Measurements from ENCODE around the gene THRB.

The THRB gene

GRCh38 chr3:24372559-24373197 is 122.0 kb downstream of the THRB start:
- no peak for DNase-seq

- DNase-seq: no peak
Measured at GRCh38 chr3:24370352-24371090, 124.1 kb downstream of the THRB start.

GRCh38 chr3:24368605-24369004 is 126.0 kb downstream of the THRB start:
- DNase-seq: no peak

- DNase-seq: no peak
Measured at GRCh38 chr3:24367664-24368264, 126.9 kb downstream of the THRB start.

- DNase-seq: no peak
Measured at GRCh38 chr3:24367216-24367615, 127.4 kb downstream of the THRB start.

- DNase-seq: no peak
Measured at GRCh38 chr3:24365168-24365567, 129.5 kb downstream of the THRB start.

- no peak for DNase-seq
Measured at GRCh38 chr3:24364359-24364758, 130.3 kb downstream of the THRB start.

- DNase-seq: no peak
Measured at GRCh38 chr3:24363242-24363641, 131.4 kb downstream of the THRB start.

GRCh38 chr3:24361623-24362022 is 133.0 kb downstream of the THRB start:
- DNase-seq: no peak

GRCh38 chr3:24360957-24361356 is 133.7 kb downstream of the THRB start:
- DNase-seq: no peak

- DNase-seq: no peak
Measured at GRCh38 chr3:24359645-24360462, 134.8 kb downstream of the THRB start.

GRCh38 chr3:24359102-24359501 is 135.5 kb downstream of the THRB start:
- DNase-seq: no peak

- no peak for DNase-seq
Measured at GRCh38 chr3:24357635-24358034, 137.0 kb downstream of the THRB start.

GRCh38 chr3:24355806-24356205 is 138.8 kb downstream of the THRB start:
- DNase-seq: no peak

GRCh38 chr3:24354230-24354629 is 140.4 kb downstream of the THRB start:
- DNase-seq: no peak

- no peak for DNase-seq
Measured at GRCh38 chr3:24352893-24353553, 141.6 kb downstream of the THRB start.

- no peak for DNase-seq
Measured at GRCh38 chr3:24351779-24352469, 142.7 kb downstream of the THRB start.

GRCh38 chr3:24349367-24350019 is 145.2 kb downstream of the THRB start:
- DNase-seq: no peak

GRCh38 chr3:24348348-24348747 is 146.3 kb downstream of the THRB start:
- DNase-seq: no peak

GRCh38 chr3:24344784-24345439 is 149.7 kb downstream of the THRB start:
- no peak for DNase-seq

All from DMS79 treated with DMSO at 0.1 percent for 48 hours (cell line).